Measurements from ENCODE around the gene AKR1A1. TPM values are rescaled to one million over a fixed set of nuclear protein-coding genes. Genes with fewer than 3 reads are reported as not detected.
"Not testable (repeated sequence)": the region's sequence is repeated elsewhere in the genome, so short reads cannot be mapped to it uniquely, and the experiment has no call there.

AKR1A1 gene
- polyA plus RNA-seq (ENCODE audit: insufficient read length in 12 of 12) = 100 to 1,000 TPM in 2 of 12 donors, 10 to 100 TPM in 9, not detected in 1; 69.3 to 137 (median 83.9) TPM
- long read RNA-seq, donor 1, transcript AKR1A1-206 (3 exons, 630 nt) = minor isoform, 14 of 189 reads
- long read RNA-seq, donor 1, transcript AKR1A1-201 (9 exons, 1,166 nt) = major isoform, 51 of 189 reads
- long read RNA-seq, donor 1, transcript AKR1A1-205 (4 exons, 948 nt) = minor isoform, 10 of 189 reads
- long read RNA-seq, donor 1, transcript AKR1A1-202 (10 exons, 1,818 nt) = minor isoform, 12 of 189 reads
- long read RNA-seq, donor 1, partial matches to known transcripts = 80 of 189 reads
- long read RNA-seq, donor 1, other reads (novel, unspliced or antisense) = 6 of 189 reads
- long read RNA-seq, donor 2, transcript AKR1A1-201 (9 exons, 1,166 nt) = major isoform, 9 of 32 reads
- long read RNA-seq, donor 2, partial matches to known transcripts = 11 of 32 reads
- long read RNA-seq, donor 2, other reads (novel, unspliced or antisense) = 0 of 32 reads
- long read RNA-seq, donor 3, transcript AKR1A1-201 (9 exons, 1,166 nt) = major isoform, 9 of 34 reads
- long read RNA-seq, donor 3, transcript AKR1A1-205 (4 exons, 948 nt) = minor isoform, 6 of 34 reads
- long read RNA-seq, donor 3, partial matches to known transcripts = 12 of 34 reads
- long read RNA-seq, donor 3, other reads (novel, unspliced or antisense) = 0 of 34 reads
- long read RNA-seq, donor 4, transcript AKR1A1-201 (9 exons, 1,166 nt) = major isoform, 5 of 22 reads
- long read RNA-seq, donor 4, partial matches to known transcripts = 9 of 22 reads
- long read RNA-seq, donor 4, other reads (novel, unspliced or antisense) = 0 of 22 reads
- long read RNA-seq, donor 5, transcript AKR1A1-214 (10 exons, 1,360 nt) = minor isoform, 9 of 74 reads
- long read RNA-seq, donor 5, transcript AKR1A1-202 (10 exons, 1,818 nt) = minor isoform, 5 of 74 reads
- long read RNA-seq, donor 5, transcript AKR1A1-201 (9 exons, 1,166 nt) = major isoform, 23 of 74 reads
- long read RNA-seq, donor 5, transcript AKR1A1-206 (3 exons, 630 nt) = minor isoform, 7 of 74 reads
- long read RNA-seq, donor 5, partial matches to known transcripts = 25 of 74 reads
- long read RNA-seq, donor 5, other reads (novel, unspliced or antisense) = 0 of 74 reads
- long read RNA-seq, donor 6, transcript AKR1A1-201 (9 exons, 1,166 nt) = major isoform, 8 of 19 reads
- long read RNA-seq, donor 6, partial matches to known transcripts = 0 of 19 reads
- long read RNA-seq, donor 6, other reads (novel, unspliced or antisense) = 0 of 19 reads
- long read RNA-seq, donor 7, transcript AKR1A1-201 (9 exons, 1,166 nt) = major isoform, 9 of 26 reads
- long read RNA-seq, donor 7, partial matches to known transcripts = 8 of 26 reads
- long read RNA-seq, donor 7, other reads (novel, unspliced or antisense) = 0 of 26 reads
- long read RNA-seq, donor 8, transcript AKR1A1-202 (10 exons, 1,818 nt) = minor isoform, 6 of 66 reads
- long read RNA-seq, donor 8, transcript AKR1A1-214 (10 exons, 1,360 nt) = minor isoform, 6 of 66 reads
- long read RNA-seq, donor 8, transcript AKR1A1-201 (9 exons, 1,166 nt) = major isoform, 15 of 66 reads
- long read RNA-seq, donor 8, transcript AKR1A1-204 (4 exons, 1,018 nt) = minor isoform, 5 of 66 reads
- long read RNA-seq, donor 8, partial matches to known transcripts = 25 of 66 reads
- long read RNA-seq, donor 8, other reads (novel, unspliced or antisense) = 0 of 66 reads
- long read RNA-seq, donor 9, transcript AKR1A1-201 (9 exons, 1,166 nt) = major isoform, 11 of 31 reads
- long read RNA-seq, donor 9, partial matches to known transcripts = 10 of 31 reads
- long read RNA-seq, donor 9, other reads (novel, unspliced or antisense) = 0 of 31 reads
- long read RNA-seq, donor 10, transcript AKR1A1-201 (9 exons, 1,166 nt) = major isoform, 10 of 38 reads
- long read RNA-seq, donor 10, partial matches to known transcripts = 20 of 38 reads
- long read RNA-seq, donor 10, other reads (novel, unspliced or antisense) = 0 of 38 reads
- long read RNA-seq, donor 11, transcript AKR1A1-201 (9 exons, 1,166 nt) = major isoform, 17 of 63 reads
- long read RNA-seq, donor 11, transcript AKR1A1-202 (10 exons, 1,818 nt) = minor isoform, 9 of 63 reads
- long read RNA-seq, donor 11, partial matches to known transcripts = 28 of 63 reads
- long read RNA-seq, donor 11, other reads (novel, unspliced or antisense) = 0 of 63 reads

GRCh38 chr1:45550401-45551351, at the start of gene AKR1A1:
Gene AKR1A1 (plus strand): TSS chr1:45550826. CDS start chr1:45561795, 10,969 bp downstream.
- peak; percentile 93 for DNase-seq

DNA sequence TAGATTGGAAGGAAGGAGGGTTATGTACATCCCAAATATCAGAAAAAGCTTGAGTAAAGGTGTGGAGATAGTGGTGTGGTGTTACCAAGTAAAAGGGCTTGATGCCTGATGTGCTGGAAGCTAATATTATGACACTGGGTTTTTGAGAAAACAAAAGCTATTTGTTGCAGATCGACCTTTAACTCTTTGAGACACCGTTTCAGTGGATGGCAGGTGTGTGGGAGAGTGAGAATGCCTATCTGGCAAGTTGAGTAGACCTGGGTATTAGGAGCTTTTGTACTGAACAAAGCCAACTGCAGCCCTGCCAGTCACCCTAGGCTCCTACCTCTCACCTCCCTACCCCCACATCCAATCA, 49.1 kb upstream of the AKR1A1 start:
- DNase-seq = no peak

DNA sequence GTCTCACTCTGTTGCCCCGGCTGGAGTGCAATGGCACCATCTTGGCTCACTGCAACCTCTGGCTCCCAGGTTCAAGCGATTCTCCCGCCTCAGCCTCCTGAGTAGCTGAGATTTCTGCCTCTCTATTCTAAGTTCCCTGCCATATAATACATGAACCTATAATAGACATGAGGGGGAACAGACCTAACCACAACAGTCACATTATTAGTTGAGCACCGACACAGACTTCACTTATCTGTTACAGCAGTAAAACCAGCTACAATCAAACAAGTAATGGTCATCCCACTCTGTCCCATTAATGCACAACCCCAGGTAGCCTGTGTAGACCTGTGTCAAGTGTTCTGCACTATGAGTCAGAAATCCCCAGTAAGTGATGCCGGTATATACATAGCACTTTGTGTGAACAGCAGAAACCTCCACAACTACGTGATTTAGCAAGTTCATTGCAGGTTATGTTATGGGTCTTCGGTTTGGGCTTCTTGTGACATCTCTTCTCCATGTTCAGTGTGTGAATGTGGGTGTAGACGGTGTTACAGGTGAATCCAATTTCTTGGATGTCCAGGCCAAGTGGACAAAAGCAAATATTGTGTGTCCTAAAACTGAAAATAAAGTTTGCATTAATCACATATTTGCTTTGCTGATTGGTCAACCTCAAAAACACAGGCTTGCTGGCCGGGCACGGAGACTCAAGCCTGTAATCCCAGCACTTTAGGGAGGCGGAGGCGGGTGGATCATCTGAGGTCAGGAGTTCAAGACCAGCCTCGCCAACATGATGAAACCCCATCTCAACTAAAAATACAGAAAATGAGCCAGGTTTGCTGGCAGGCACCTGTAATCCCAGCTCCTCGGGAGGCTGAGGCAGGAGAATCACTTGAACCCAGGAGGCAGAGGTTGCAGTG, 46.9 kb upstream of the AKR1A1 start:
- no peak for DNase-seq

DNA sequence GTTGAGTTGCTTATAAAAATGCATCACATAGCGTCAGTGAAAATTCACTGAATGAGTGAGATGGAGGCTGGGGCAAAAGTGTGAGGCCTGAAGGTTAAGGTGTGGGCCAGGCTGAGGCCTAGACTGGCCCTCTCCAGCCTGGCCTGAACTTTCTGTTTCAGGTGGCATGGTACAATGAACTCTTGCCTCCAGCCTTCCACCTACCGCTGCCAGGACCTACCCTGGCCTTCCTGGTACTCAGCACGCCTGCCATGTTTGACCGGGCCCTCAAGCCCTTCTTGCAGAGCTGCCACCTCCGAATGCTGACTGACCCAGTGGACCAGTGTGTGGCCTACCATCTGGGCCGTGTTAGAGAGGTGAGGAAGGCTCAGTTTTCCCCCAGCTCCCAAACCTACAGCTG, 43.4 kb upstream of the AKR1A1 start:
- DNase-seq = no peak

DNA sequence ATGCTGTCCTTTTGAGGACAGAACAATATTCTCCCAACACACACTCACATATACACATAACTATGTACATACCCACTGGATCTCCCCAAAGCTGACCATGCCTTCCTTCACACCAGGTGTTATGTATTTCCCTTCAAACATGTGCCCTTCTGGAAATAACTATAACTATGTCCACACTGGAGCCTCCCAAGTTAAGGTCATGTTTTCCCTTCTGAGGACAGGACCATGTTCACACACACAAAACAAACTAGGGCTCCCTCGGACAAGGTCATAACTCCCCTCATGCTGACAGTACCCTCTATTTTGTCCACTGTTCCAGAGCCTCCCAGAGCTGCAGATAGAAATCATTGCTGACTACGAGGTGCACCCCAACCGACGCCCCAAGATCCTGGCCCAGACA, 42.7 kb upstream of the AKR1A1 start:
- DNase-seq = no peak

DNA sequence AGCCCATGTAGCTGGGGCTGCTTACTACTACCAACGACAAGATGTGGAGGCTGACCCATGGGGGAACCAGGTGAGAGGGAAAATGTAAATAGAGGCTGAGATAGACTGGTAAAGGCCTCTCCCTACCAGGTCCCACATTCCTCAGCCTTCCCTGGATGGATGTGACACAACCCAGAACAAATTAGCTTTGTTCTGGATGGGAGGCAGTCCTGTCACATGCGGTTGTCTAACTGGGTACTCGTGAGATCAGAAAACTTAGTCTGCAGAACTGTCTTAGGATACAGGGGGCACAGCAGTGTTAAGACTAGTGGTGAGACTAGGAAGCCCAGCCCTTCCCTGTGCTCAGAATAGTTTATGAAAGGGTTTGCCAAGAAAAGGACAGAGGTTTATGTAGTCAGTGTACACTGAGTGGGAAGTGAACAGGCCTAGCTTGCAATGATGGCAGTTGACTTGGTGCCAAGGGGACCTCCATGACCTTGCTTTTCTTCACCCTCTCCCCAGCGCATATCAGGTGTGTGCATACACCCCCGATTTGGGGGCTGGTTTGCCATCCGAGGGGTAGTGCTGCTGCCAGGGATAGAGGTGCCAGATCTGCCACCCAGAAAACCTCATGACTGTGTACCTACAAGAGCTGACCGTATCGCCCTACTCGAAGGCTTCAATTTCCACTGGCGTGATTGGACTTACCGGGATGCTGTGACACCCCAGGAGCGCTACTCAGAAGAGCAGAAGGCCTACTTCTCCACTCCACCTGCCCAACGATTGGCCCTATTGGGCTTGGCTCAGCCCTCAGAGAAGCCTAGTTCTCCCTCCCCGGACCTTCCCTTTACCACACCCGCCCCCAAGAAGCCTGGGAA, 42.1 kb upstream of the AKR1A1 start:
- DNase-seq = no peak

DNA sequence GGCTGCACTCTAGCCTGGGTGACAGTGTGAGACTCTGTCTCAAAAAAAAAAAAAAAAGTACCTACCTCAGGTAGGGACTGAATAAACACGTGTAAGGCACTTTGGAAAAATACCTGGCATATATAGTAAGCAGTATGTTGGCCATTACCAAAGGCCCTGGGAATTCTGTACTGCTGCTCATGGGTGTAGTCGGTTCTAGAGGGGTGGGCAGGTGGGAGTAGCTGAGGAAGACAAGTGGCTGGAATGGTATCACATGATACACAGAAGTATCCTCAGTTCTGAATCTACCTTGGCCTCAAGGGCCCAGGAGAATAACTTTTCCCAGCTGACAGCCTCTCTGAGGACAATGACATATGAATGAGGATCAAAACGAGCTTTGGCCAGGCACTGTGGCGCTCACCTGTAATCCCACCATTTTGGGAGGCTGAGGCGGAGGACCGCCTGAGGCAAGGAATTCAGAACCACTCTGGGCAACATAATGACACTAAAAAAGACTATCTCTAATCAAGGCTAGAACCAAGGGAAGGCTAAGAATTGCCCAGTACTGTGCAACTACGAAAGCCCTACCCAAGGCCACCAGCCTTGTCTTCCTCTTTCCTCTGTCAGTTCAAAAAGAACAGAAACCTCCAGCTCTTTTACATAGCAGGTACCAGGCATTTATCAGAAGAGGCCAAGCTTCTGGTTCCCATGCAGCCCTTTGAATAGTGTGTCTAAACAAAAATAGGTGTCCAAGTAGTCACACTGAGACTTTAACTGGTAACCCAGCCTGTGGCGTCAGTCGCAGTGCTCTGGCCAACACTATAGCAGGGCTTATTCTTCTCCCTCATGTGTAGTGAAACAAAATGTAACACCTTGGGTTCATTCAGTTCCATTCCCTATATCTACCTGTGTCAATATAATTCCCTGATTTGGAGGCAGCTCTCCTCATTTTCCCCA, 40.3 kb upstream of the AKR1A1 start:
- DNase-seq = no peak

- no peak for DNase-seq
Measured at GRCh38 chr1:45510972-45511527, 39.6 kb upstream of the AKR1A1 start.

- peak; percentile 53 for DNase-seq
Measured at GRCh38 chr1:45512641-45513054, 38.0 kb upstream of the AKR1A1 start.

DNA sequence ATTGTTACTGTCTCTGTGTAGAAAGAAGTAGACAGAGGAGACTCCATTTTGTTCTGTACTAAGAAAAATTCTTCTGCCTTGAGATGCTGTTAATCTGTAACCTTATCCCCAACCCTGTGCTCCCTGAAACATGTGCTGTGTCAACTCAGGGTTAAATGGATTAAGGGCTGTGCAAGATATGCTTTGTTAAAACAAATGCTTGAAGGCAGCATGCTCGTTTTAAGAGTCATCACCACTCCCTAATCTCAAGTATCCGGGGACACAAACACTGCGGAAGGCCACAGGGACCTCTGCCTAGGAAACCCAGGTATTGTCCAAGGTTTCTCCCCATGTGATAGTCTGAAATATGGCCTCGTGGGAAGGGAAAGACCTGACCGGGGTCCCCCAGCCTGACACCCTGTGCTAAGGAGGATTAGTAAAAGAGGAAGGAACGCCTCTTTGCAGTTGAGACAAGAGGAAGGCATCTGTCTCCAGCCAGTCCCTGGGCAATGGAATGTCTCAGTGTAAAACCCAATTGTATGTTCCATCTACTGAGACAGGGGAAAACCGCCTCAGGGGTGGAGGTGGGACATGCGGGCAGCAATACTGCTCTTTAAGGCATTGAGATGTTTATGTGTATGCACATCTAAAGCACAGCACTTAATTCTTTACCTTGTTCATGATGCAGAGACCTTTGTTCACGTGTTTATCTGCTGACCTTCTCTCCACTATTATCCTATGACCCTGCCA, 36.9 kb upstream of the AKR1A1 start:
- not testable (repeated sequence) for DNase-seq

DNA sequence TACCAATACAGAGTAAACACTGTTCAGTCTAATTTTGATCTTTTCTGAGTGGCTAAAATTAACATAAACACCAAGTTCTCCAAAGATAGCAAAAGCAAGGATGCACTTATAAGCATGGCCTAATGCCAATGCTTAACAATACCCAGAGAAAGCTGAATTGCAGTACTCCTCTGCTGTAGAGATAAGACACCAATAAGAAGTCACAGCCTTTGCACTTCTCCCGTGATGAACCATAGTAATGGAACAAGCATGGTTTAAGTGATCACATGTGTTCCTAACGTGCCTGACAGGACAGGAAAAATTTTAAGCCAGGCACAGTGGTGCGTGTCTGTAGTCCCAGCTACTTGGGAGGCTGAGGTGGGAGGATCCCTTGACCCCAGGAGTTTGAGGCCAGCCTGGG, 34.6 kb upstream of the AKR1A1 start:
- DNase-seq = no peak

DNA sequence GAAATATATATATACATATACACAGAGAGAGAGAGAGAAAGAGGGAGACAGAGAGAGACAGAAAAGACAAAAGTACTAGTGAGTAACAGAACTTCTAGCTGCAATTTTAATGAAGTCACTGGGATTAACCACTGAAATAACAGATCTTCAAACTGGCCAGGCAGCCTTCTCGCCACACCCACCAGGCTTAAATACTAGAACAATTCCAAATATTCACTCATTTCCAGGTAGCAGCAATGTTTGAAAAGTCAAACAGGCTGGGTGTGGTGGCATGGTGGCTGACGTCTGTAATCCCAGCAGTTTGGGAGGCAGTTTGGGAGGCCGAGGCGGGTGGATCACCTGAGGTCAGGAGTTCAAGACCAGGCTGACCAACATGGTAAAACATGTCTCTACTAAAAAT, 34.2 kb upstream of the AKR1A1 start:
- DNase-seq = no peak

GRCh38 chr1:45518366-45518765, 32.3 kb upstream of the AKR1A1 start:
- not testable (repeated sequence) for DNase-seq

- DNase-seq = no peak
Measured at GRCh38 chr1:45518910-45519309, 31.7 kb upstream of the AKR1A1 start.

Data from muscle of arm (tissue), 14 donors.